ENCODE measurements around the gene SKI. TPM values are rescaled to one million over a fixed set of nuclear protein-coding genes. Genes with fewer than 3 reads are reported as not detected.
A peak's percentile ranks its signal among the peaks of the same experiment; 100 is the strongest.

SKI gene
- total RNA-seq, 2 donors from 2014 or later, result 104 to 111 TPM

DNA sequence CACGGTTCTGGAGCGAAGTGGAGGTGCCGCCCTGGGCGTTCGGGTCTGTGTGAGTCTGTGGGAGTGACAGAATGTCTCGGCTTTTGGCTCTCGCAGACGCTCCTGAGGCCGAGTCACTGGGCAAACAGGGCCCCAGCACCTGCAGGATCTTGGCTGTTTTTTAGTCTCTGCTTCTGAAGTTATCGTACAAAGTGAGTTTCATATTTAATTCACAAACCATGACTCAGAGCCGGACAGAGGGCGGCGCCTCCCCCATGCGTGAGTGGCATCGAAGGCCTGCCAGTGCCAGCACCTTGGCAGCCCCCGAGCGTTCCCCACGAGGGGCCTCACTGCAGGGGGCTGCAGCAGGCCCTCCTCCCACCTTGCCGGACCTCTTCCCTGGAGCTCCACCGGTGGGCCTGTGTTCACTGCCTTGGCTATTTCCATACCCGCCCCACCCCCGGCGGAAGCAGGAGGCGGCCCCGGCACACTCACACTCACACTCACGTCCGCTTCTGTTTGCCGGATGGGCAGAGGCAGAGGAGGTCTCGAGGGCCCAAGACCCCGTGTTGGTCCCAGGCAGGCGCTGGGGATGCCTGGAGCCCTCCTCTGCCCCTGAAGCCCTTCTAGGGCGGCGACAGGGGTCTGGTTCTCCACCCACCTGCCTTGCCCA is 106.9 kb downstream of the SKI start:
- intact Hi-C loops (cut with DNase I), result loop anchor here in 1 of 2 donors (5.0 kb wide), 1 partner anchor 37 kb away; no protein-coding TSS in a partner anchor
- no peak for DNase-seq (ENCODE audit: low spot score)

DNA sequence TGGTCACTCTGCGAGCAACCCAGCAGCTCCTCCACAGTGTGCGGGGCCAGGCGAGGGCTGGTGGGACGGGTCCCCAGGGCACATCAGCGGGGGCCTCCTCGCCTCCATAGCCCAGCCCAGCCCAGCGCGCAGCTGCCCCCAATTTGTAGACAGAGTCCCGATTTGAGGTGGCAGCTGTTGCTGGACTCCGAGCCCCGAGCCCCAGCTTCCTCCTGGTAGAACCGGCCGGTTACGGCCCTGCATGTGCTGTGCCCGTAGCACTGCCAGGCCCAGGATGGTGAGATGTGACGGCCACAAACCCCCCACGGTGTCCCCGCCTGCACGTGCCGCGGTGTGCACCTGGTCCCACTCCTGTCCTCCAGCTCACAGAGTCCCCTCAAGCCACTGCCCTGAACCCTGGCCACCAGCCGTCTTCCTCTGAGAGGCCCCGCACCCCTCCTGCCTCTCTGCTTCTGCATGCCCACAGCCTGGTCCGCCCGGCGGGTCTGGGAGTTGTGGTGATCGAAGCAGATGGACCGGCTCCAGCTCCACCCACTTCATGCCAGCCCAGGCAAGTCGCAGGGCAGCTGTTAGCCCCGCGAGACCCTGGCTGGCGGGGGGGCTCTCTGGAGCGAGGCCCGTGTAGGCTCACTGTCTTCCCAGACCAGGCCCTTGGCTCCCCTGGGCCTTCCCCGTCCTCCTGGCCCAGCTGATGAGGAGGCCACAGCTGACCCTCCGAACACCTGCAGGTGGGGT is 107.8 kb downstream of the SKI start:
- intact Hi-C loops (cut with DNase I), result loop anchor here in 1 of 2 donors (5.0 kb wide), 1 partner anchor 36 kb away; no protein-coding TSS in a partner anchor
- no peak for DNase-seq (ENCODE audit: low spot score)

DNA sequence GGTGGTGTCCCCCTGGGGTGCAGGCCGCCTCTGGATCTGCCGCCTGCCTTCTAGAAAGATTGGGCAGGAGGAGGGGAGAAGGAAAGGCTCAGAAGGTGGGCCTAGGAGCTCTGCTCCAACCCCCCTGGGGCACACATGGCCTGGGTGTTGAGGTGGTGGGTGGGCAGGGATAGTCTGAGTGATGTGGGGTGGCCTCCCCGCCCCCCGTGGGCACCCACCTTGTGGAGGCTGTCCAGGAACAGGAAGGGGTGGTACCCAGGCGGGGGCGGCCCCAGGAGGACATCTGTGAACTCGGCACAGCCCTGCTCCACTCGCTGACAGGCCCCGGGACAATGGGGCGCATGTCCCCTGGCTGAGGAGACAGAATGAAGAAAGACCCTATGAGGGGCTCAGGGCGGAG is 108.4 kb downstream of the SKI start:
- DNase-seq (ENCODE audit: low spot score), result no peak
- intact Hi-C loops (cut with DNase I), result loop anchor here in 1 of 2 donors (5.0 kb wide), 1 partner anchor 36 kb away; no protein-coding TSS in a partner anchor

DNA sequence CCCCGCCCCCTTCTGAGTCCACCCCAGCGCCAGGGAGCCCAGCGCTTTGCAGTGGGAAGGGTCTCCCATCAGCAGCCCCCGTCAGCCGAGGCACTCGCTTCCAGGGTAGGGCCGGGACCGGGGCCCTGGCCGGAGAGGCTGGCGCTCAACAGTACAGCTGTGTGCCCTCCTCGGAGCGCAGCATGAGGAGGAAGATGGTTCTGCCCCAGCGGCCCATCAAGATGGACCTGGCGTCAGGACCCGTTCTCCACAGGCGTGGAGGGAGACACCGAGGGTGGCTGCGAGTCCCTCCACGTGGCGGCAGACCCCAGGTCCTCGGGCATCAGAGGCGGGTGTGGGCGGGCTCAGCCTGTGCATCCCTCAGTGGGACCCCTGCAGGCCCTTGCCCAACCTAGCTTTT is 109.0 kb downstream of the SKI start:
- intact Hi-C loops (cut with DNase I), result loop anchor here in 1 of 2 donors (5.0 kb wide), 1 partner anchor 35 kb away; no protein-coding TSS in a partner anchor
- DNase-seq (ENCODE audit: low spot score), result no peak

DNA sequence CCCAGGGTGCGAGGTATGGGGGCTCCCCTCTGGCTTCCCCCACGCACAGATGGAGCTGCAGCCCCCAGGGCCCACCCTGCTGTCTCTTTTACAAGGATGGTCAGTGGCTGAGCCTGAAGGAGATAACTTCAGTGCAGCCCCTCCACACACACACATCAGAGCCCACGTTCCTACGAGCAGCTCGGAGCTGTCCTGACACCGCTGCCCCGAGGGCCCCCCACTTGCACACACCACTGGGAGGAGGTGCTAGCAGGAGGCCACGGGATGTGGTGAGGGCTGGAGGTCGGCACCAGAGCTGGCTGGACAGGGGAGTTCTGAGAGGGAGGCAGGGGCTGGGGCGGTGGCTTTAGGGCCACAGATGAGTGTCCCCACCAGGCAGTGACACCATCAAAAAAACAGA is 109.4 kb downstream of the SKI start:
- DNase-seq (ENCODE audit: low spot score), result no peak
- intact Hi-C loops (cut with DNase I), result loop anchor here in 1 of 2 donors (5.0 kb wide), 1 partner anchor 35 kb away; no protein-coding TSS in a partner anchor

DNA sequence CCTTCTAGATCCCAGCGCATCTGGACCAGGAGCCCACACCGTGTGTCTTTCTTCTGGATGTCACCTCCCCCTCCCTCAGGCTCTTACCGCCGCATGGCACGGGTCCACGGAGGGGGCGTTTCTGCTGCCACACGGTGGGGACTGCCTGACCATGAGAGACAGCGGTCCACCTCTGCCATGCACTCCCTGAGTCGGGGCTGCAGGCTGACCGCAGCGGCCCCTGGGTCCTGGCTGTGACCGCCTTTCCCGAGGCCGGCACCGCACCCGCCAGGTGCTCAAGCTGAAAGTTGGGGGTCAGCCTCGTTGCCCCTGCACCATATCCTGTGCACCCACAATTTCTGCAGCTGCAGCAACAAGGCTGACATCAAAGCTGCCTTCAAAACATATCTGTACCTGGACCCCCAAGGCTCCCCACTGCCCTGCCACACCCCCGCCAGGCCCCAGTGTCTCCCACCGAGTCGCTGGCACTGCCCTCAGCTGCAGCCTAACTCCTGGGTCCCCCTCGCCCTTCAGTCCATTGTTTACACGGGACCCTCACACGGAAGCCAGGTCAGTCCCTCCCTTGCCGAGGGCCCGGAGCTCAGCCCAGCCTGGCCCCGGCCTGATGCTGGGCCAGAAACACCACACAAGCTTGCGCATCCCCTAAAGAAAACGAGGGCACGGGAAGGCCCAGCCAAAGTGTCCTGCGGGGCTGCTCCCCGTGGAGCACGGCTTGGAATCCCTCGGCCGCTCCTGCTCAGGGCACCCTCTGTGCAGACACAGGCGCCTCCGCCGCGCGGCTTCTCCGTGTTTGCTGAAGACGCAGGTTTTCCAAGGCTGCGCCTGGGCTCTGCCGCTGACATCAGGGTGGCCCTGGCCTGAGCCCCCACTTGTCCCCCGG is 111.3 kb downstream of the SKI start:
- DNase-seq (ENCODE audit: low spot score), result no peak
- intact Hi-C loops (cut with DNase I), result loop anchor here in 1 of 2 donors (5.0 kb wide), 1 partner anchor 33 kb away; no protein-coding TSS in a partner anchor

DNA sequence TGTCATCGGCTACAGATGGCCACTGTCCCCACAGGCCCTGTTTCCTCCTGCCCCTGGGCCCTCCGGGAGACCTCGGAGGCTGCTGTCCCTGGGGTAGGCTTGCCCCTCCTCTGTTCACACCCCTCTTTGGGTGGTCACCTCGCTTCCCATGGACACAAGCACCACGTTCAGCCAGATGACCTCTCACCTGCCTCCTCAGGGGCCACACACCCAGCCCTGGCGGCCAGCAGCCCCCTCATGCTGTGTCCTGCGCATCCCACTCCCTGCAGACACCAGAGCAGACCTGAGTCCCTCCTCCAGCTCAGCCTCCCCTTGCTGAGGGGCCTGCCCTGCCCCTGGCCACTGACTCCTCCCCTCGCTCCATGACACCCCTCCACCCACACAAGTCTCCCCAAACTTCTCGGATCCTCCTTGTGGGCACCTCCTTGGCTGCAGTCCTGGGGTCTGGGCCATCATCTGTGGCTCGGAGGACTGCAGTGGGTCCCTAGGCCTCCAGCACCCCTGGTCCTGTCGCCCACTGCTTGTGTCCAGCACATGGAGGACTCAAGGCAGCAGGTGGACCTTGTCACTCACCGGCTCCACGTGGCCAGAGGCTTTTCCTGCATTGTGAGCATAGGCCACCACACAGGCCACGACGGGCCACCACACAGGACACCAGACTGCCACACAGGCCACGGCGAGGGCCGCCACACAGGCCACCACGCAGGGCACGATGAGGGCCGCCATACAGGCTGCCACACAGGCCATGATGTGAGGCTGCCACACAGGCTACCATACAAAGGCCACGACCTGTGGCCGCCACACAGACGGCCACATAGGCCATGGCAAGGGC is 112.2 kb downstream of the SKI start:
- intact Hi-C loops (cut with DNase I), result no loop called here
- no peak for DNase-seq (ENCODE audit: low spot score)

DNA sequence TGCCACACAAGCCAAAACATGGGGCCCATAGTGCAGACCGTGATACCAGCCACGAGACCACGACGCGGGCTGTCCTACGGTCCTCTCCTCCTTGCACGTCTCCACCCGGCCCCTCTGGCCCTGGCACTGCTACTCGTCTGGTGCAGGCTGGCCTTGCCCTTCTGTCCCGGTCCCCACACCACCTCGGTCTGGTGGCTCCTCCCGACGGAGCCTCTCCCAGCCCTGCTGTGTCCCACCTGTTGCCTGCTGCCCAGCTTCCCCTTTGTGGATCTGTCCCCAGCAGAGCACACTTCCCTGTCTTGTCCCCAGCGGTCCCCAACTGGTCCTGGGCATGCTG is 112.8 kb downstream of the SKI start:
- intact Hi-C loops (cut with DNase I), result no loop called here
- DNase-seq (ENCODE audit: low spot score), result no peak

DNA sequence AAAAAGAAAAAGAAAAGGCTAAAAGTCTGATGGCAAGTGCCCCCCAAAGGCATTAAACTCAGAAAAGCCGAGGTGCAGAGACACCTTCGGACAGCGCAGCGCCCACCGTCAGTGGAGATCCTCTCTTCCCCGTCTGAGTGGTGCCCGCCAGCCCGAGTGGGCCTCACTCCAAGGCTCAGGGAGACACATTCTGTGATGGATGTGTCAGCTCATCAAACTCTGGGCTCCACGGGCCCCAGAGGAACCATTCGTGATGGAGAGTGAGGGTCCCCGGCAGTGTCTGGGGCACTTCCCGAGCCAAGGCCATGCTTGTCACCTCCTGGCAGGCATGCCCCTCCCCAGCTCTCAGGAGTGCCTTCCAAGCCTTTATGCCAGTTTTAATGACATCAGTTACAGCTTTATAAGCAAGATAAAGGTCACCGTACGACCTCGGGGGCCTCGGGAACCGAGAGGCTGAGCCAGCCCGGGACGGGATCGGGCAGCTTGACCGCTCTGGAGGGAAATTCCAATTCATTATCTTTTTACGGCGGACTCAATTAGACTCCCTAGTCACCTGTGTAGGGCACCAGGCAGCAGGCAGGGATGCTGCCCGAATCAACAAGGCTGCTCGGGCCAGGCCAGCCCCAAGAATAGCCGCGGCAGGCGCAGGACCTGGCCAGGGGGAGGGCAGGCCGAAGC is 113.7 kb downstream of the SKI start:
- peak; percentile 58 for DNase-seq (ENCODE audit: low spot score)
- intact Hi-C loops (cut with DNase I), result no loop called here

DNA sequence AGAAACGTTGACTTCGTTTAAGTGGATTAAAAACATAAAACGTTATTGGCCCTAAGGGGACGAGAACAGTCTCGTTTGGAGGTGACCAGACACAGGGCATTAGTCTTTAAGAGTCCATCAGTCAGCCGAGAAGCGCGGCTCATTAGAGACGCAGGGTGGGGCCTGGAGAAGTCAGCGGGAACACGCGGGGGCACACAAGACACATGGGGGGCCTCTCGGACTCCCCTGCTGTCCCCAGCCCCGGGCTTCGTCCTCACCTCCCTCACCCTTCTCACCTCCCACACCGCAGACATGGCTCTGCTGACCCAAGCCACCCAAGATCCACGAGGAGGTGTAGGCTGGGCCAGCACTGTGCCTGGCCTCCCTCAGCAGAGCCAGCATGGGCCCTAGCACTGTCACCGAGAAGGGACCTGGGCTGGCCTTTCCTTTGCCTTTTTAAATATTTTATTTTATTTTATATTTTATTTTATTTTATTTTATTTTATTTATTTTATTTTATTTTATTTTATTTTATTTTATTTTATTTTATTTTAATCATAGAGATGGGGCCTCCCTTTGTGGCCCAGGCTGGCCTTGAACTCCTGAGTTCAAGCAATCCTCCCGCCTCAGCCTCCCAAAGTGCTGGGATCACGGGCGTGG is 114.4 kb downstream of the SKI start:
- intact Hi-C loops (cut with DNase I), result no loop called here
- peak; percentile 72 for DNase-seq (ENCODE audit: low spot score)

DNA sequence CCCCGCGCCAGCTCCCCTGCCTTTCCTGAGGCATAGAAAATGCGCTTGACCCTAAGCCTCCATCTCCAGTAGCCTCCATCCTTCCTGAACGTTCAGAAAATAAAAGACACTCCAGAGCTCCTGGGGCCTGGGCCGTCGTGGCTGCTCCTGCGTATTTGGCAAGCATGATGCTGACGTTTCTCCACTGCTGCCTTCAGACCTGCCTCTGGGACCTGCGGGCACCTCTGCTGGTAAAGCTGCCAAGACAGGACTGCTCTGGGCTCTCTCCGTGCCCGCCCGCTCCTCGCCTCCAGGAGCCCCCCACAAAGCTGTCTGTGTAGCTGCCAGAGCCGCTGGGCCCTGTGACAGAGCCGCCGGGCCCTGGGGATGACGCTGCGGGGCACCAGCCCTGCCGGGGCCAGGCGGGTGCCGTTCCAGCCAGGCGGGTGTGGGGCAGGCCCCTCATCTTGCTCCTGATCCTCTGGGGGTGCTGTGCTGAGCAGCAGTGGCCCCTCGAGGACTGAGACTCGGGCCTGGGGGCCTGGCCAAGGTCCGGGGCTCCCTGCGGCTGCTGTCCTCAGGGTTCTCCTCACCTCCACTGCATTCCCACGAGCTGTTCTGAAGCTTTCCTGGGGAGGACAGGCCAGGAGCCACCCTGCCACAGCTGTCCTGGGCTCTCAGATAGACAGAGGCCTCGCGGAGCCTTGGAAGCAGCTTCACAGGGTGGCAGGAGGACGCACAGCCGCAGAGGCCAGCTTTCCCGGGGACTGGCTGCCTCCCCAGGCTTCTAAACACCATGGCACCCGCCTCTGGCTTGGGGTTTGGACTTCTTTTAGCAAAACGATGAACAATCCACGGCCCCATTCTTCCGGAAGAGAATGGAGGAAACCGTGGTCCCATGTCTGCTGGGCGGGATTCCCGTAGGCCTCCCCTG is 115.2 kb downstream of the SKI start:
- peak; percentile 69 for DNase-seq (ENCODE audit: low spot score)
- intact Hi-C loops (cut with DNase I), result no loop called here

DNA sequence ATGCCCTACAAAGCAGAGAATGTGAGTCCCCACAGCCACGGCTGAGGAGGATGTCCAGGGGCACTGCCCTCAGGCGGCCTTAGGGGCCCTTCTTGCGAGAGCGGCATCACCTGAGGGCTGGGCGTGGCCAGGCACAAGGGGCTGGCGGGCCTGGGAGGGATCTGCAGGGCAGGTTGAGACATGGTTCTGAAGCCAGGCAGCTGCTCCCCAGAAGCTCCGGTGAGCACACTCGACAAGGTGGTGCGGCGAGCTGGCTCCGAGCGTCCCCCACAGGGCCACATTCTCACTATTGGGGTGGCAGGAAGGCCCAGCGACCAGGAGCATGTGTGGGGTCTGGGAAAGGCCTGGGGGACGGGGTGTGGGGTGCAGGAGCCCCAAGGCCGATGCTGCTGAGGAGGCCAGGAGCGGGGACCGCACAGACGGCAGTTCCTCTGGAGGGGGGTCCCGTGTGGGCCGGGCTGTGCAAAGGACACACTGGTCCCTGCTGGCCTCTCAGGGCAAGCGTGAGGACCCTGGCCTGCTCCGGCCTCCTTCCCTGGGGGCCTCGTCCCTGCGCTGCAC is 116.1 kb downstream of the SKI start:
- intact Hi-C loops (cut with DNase I), result no loop called here
- DNase-seq (ENCODE audit: low spot score), result peak; percentile 76

DNA sequence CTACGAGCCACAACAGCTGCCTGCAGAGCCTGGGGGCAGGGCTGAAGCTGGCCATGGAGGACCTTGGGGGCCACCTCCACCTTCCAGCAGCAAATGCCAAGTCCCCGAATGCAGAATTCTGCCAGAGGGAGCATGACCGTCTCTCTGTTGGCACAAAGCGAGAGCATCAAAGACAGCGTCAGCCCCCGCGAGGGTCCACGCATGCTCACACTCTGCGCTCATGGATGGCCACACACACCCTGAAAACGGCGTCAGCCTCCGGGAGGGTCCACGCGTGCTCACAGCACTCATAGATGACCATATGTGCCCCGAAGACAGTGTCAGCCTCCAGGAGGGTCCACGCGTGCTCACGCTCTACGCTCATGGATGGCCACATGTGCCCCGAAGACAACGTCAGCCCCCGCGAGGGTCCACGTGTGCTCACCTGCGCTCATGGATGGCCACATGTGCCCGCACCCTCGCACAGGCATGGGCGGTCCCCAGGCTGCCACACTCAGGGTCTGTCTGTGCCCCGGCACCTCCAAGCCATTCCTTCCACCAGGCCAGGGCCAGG is 116.7 kb downstream of the SKI start:
- intact Hi-C loops (cut with DNase I), result no loop called here
- peak; percentile 77 for DNase-seq (ENCODE audit: low spot score)

DNA sequence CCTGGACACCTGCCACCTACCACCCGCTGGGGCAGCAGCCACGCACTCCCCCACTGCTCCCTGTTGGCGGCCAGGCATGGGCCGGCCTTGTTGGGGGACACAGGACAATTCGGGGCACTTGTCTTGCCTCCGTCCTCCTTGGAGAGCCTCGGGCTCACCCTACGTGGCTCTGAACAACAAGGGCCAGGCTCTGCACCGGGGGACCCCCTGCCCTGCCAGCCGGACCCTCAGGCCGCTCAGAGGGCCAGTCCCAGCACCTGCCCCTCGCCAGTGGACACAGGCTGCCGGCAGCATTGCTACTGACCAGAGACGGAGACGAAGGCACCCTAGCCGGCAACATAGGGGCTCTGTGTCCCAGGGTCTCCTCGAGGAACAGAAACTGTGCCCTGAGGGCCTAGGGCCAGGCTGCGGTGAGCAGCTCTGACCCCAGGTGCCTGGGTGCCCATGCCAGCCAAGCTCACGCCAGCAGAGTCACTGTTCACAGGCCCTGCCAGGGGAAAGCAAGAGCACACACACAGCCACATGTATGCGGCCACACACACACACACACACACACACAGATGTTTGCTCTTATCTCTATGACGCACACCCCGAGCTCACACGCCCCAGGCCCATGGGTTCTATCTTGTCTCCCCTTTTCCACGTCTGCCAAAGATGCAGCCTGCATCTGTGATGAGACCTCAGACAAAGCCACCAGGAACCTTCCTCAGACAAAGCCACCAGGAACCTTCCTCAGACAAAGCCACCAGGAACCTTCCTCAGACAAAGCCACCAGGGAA is 117.4 kb downstream of the SKI start:
- DNase-seq (ENCODE audit: low spot score), result peak; percentile 75

DNA sequence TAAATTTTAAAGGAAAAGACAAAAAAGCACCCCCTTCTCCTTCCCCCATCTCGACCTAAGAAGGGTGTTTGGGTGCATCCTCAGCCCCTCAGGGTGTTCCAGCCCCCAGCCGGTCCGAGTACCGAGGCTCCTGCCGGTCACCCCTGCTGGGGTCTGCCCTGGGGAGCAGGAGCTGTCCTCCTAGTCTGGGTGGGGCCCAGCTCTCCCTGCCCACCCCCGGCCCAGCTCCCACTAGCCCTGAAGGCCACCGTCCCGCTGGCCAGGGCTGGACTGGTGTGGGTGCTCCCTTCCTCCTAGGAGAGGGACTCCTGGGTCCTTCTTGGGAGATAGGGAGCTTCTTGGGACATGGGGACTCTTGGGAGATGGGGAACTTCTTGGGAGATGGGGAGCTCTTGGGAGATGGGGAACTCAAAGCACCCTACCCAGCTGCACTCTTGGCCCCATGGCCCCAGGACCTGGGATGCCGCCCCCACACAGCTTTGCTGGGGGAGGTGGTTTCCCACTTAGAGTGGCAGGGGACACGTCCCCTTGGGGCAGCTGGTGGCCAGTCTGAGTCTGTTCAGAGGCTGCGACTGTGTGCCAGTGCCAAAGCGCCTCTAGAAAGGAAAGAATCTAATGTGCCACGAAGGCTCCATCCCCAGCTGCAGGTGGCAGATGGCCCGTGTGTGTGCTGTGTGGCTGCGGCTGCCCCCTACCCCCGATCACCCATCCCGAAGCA is 118.7 kb downstream of the SKI start:
- DNase-seq (ENCODE audit: low spot score), result peak; percentile 37
- intact Hi-C loops (cut with DNase I), result no loop called here

More for the DNA sequence above, 117.4 kb downstream of the SKI start:
- intact Hi-C loops (cut with DNase I), result no loop called here

Measured in posterior vena cava (tissue), 2 donors.